GM12872 (cell line): ENCODE measurements around the gene ZDHHC16.

Experiments used
- TF ChIP-seq, protein P1 (sequence below): IDR thresholded peaks from 3 replicates; pipeline ENCODE4 v1.5.1; 2011; ENCODE audit warnings: low read depth, mild to moderate bottlenecking, low read length, moderate library complexity; ENCODE audit not compliant: insufficient read depth

The ZDHHC16 gene

DNA sequence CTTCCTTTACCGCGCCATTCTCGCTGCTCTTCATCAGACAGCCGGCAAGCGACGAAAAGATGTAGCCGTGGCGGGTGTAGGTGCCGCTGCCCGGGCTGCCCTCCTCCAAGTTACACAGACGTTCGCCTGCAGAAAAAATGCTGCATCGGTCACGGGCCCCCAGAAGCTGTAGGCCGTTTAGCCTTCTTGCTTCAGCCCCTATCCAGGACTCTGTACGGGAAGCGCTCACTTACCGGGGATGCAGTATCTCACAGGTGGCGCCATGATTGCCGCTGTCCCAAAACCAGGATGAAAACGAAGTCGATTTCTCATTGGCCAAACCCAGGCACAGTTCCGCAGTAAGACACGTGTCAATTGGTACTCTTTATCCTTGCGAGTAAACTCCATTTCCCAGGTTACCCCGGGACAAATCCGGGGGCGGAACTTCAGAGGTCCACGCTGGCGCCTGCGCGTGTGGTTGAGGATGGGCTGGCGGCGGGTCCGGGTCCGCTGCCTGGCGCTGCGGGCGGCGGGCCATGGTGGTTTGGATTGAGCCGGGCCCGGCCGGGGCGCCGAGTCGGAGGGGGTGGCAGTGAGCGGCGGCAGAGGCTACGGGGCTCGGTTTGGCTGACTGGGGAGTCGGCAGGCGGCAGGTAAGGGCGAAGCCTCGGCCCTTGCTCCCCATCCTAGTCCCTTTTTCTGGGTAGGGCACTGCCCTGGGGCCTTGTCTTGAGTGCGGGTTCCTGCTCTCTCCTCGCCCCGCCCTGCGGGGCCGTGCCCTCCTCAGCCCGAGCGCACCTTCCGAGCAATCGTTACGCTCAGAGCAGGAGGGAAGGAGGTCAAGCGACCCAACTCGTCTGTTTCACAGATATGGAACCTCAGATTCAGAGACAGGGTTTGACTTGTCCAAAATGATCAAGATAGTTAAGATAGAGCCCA, at the start of gene ZDHHC16, which contains the start of gene EXOSC1:
ZDHHC16 (plus strand) TSS at position 454 of the 918 bp plus-strand sequence. CDS start 5,501 bp downstream, outside the sequence.
EXOSC1 (minus strand) TSS at position 285 of the 918 bp plus-strand sequence; CDS start at position 264, 21 bp downstream.
- TF ChIP-seq, protein P1, sequence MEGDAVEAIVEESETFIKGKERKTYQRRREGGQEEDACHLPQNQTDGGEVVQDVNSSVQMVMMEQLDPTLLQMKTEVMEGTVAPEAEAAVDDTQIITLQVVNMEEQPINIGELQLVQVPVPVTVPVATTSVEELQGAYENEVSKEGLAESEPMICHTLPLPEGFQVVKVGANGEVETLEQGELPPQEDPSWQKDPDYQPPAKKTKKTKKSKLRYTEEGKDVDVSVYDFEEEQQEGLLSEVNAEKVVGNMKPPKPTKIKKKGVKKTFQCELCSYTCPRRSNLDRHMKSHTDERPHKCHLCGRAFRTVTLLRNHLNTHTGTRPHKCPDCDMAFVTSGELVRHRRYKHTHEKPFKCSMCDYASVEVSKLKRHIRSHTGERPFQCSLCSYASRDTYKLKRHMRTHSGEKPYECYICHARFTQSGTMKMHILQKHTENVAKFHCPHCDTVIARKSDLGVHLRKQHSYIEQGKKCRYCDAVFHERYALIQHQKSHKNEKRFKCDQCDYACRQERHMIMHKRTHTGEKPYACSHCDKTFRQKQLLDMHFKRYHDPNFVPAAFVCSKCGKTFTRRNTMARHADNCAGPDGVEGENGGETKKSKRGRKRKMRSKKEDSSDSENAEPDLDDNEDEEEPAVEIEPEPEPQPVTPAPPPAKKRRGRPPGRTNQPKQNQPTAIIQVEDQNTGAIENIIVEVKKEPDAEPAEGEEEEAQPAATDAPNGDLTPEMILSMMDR: 0 out of 3 replicates have a peak, but pooled peaks have one; percentile 11

DNA sequence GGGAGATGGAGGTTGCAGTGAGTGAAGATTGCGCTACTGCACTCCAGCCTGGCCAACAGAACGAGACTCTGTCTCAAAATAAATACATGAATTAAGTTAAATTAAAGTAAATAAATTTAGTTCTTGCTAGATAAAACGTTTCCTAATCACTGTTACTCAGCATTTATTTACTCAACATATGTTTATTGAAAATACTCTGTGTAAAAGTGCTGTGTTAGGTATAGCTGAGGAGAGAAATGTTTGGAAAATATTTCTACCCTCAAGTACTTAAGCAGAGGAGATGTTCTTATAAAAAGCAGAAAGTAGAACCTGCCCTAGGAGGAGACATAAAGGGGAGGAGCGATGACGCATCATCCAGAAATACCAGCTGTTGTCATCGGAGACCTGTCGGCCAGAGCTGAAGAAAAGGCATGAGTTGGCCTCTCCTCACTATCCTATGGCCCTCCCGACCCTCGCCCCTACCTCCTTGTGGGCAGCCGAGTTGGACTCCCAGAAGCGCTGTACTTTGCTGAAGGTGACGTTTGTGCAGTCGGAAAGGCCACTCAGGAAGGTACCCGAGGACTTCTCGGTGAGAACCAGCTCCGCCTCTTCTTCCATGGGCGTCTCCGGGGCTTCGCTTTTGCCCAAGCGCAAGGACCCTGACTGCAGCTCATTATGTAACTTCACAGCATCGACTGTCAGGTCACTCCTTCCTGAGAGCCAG, 46.0 kb upstream of the ZDHHC16 start:
- TF ChIP-seq, protein P1: no peak

DNA sequence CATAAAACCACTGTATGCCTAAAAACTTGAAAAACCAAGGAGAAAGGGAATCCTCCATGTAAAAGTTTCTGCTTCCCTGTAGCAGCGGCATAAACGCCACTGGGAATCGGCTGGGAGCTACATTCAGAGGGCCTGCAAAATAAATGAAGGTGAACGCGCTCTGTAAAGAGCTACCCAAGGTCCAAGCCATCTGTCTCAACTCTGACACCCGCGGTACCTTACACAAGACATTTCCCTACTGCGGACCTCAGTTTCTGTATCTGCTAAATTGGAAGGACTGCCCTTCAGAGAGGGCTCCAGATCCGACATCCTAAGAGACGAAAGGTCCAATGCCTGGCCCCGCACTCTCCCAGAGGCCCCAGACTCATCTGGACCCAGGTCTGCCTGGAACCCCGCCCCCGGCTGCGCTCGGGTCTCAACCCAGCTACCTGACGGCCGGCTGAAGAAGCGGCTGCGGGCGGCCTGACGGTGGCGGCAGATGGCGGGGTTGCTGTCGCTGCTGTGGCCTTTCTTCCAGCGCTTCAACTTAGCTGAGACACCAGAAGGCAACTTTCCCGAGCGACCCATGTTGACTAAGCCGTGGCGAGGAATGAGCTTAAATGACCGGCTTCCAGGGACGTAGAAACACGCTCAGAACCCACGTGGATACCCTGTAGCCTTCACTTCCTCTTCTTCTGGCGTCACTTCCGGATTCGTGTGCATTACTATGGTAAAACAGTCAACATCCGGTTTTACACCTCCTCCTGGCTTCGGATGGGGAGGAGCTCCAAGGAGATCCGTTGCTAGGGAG, 45.1 kb upstream of the ZDHHC16 start, which contains the start of gene RRP12:
RRP12 (minus strand) TSS at position 676 of the 790 bp plus-strand sequence; CDS start at position 567, 109 bp downstream.
- TF ChIP-seq, protein P1: 0 out of 3 replicates have a peak, but pooled peaks have one; percentile 27

DNA sequence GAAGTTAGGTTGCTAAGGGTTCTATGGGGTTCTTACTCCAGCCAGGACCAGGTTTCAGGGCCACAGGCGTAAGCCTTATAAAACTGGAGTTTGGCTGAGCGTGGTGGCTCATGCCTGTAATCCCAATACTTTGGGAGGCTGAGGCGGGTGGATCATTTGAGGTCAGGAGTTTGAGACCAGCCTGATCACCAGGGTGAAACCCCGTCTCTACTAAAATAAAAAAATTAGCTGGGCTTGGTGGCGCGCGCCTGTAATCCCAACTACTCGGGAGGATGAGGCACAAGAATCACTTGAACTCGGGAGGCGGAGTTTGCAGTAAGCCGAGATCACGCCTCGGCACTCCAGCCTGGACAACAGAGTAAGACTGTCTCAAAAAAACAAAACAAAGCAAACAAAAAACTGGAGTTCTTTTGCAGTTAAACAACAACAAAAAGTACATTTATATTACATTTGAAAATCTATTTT, 44.5 kb upstream of the ZDHHC16 start:
- TF ChIP-seq, protein P1: no peak

DNA sequence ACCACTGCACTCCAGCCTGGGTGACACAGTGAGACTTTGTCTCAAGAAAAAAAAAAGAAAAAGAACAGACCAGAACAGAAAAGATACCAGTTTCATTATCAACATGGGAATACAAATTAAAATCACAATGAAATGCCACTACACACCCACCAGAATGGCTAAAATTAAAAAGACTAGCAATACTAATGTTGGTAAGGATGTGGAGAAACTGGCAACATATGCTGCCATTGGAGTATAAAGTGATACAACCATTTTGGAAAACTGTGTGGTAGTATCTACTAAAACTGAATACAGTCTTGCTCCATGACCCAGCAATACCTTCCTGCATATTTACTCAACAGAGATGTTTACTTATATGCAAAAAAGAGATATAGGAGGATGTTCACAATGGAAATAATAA, 41.9 kb upstream of the ZDHHC16 start:
- TF ChIP-seq, protein P1: no peak

DNA sequence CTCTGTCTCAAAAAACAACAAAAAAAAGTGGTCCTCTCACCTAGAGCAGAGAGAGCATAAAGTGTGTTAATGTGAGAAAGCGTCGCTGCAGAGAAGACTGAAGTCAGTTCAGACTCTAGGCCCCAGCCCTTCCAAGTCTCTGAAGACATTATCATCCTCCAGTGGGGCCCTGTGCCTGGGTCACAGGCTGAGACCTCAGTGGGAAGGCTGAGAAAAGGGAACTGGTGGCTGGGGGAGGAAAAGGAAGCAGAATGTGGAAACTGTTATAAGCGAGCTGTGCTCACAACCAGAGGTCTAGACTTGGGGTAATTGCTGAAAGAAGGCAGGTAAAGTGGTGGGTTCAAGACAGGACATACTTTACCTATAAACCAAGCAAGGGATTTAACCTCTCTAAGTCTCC, 39.9 kb upstream of the ZDHHC16 start:
- TF ChIP-seq, protein P1: no peak
